HEK293T (cell line): ENCODE measurements around the gene CTIF.

Experiments
- ARNT ChIP-seq: fragments of 450-650 bp; IDR thresholded peaks from 2 replicates; pipeline ENCODE4 v1.6.1; 2017; ENCODE audit warnings: mild to moderate bottlenecking
- BHLHE40 ChIP-seq: fragments of 450-650 bp; IDR thresholded peaks from 2 replicates; pipeline ENCODE4 v1.6.1; 2016; ENCODE audit warnings: mild to moderate bottlenecking, moderate library complexity, borderline replicate concordance
- ELF4 ChIP-seq: fragments of 450-650 bp; IDR thresholded peaks from 2 replicates; pipeline ENCODE4 v1.6.1; 2017; ENCODE audit warnings: antibody characterized with exemption
- FOXA1 ChIP-seq: fragments of 450-650 bp; IDR thresholded peaks from 2 replicates; pipeline ENCODE4 v1.6.1; 2016; ENCODE audit warnings: mild to moderate bottlenecking
- FOXK2 ChIP-seq: fragments of 450-650 bp; IDR thresholded peaks from 2 replicates; pipeline ENCODE4 v1.6.1; 2016; ENCODE audit warnings: mild to moderate bottlenecking
- FOXM1 ChIP-seq: fragments of 450-650 bp; IDR thresholded peaks from 2 replicates; pipeline ENCODE4 v1.6.1; 2017; ENCODE audit warnings: mild to moderate bottlenecking, borderline replicate concordance
- HDGF ChIP-seq: fragments of 450-650 bp; IDR thresholded peaks from 2 replicates; pipeline ENCODE4 v1.6.1; 2017; ENCODE audit warnings: antibody characterized with exemption, borderline replicate concordance
- L3MBTL2 ChIP-seq: fragments of 450-650 bp; conservative IDR thresholded peaks from 2 replicates; pipeline ENCODE4 v1.6.1; 2016; ENCODE audit warnings: mild to moderate bottlenecking
- LEF1 ChIP-seq: fragments of 450-650 bp; IDR thresholded peaks from 2 replicates; pipeline ENCODE4 v1.6.1; 2017; ENCODE audit warnings: mild to moderate bottlenecking, borderline replicate concordance
- NFRKB ChIP-seq: fragments of 450-650 bp; IDR thresholded peaks from 2 replicates; pipeline ENCODE4 v1.6.1; 2016; ENCODE audit warnings: mild to moderate bottlenecking, moderate library complexity
- SP1 ChIP-seq: fragments of 450-650 bp; IDR thresholded peaks from 2 replicates; pipeline ENCODE4 v1.6.1; 2017
- SUZ12 ChIP-seq: fragments of 450-650 bp; IDR thresholded peaks from 2 replicates; pipeline ENCODE4 v1.6.1; 2016; ENCODE audit warnings: mild to moderate bottlenecking
- ZNF384 ChIP-seq: fragments of 450-650 bp; IDR thresholded peaks from 2 replicates; pipeline ENCODE4 v1.6.1; 2016
- TF ChIP-seq, protein P1 (sequence below): fragments of 450-650 bp; IDR thresholded peaks from 2 replicates; pipeline ENCODE4 v1.6.1; 2016

DNA sequence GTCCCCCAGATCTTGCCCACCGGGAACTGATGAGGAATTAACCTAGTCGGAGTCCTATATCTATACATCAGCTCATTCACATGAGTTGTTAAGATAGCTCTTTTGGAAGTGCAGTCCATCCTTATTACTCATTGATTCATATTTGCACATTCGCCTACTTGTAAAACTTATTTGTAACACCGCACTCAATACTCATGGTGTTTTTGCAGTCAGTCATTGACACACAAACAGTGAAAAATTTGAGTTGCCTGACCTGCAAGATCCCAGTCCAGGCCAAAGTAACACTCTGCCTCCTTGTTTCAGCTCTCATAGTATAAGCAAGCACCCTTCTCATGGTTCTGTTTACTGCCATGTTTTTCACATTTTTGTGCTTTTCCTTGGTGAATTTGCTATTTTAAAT, 180.6 kb downstream of the CTIF start:
- TF ChIP-seq SUZ12 (no peak), FOXK2 (no peak), FOXM1 (no peak), SP1 (no peak), L3MBTL2 (no peak), NFRKB (no peak), HDGF (no peak), ELF4 (no peak), ARNT (no peak), ZNF384 (no peak), BHLHE40 (no peak), FOXA1 (no peak), LEF1 (no peak)
- TF ChIP-seq, protein P1, sequence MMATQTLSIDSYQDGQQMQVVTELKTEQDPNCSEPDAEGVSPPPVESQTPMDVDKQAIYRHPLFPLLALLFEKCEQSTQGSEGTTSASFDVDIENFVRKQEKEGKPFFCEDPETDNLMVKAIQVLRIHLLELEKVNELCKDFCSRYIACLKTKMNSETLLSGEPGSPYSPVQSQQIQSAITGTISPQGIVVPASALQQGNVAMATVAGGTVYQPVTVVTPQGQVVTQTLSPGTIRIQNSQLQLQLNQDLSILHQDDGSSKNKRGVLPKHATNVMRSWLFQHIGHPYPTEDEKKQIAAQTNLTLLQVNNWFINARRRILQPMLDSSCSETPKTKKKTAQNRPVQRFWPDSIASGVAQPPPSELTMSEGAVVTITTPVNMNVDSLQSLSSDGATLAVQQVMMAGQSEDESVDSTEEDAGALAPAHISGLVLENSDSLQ, result no peak
